Smooth muscle cell (in vitro differentiated cells): ENCODE results near the gene PTPRN2. TPM values are rescaled to one million over a fixed set of nuclear protein-coding genes. Genes with fewer than 3 reads are reported as not detected.

ENCODE experiments used
- DNase-seq: peaks from one replicate; lab custom pipeline; 2025; ENCODE audit not compliant: unreplicated experiment; lab: John Stamatoyannopoulos, UW
- H2AFZ ChIP-seq: fragments of 200-600 bp; sonication (generic); 2 replicates; pipeline ENCODE4 v1.6.0; 2016; ENCODE audit warnings: antibody characterized with exemption, low read depth, mild to moderate bottlenecking
- H3F3A ChIP-seq: fragments of 200-600 bp; sonication (generic); 2 replicates; pipeline ENCODE4 v1.6.0; 2017; ENCODE audit warnings: antibody characterized with exemption, low read depth
- H3K27ac ChIP-seq: fragments of 200-600 bp; sonication (generic); 2 replicates; pipeline ENCODE4 v1.5.1; 2016; ENCODE audit warnings: low read depth, mild to moderate bottlenecking
- H3K27me3 ChIP-seq: fragments of 200-600 bp; sonication (generic); 2 replicates; pipeline ENCODE4 v1.6.1; 2016; ENCODE audit warnings: low read depth, mild to moderate bottlenecking
- H3K36me3 ChIP-seq: fragments of 200-600 bp; sonication (generic); 2 replicates; pipeline ENCODE4 v1.5.1; 2016; ENCODE audit warnings: low read depth
- H3K4me1 ChIP-seq: fragments of 200-600 bp; sonication (generic); 2 replicates; pipeline ENCODE4 v1.5.1; 2016; ENCODE audit warnings: low read depth
- H3K4me2 ChIP-seq: fragments of 200-600 bp; sonication (generic); 2 replicates; pipeline ENCODE4 v1.6.0; 2016; ENCODE audit warnings: mild to moderate bottlenecking
- H3K4me3 ChIP-seq: fragments of 200-600 bp; sonication (generic); 2 replicates; pipeline ENCODE4 v1.5.1; 2016; ENCODE audit warnings: mild to moderate bottlenecking
- H3K79me2 ChIP-seq: fragments of 200-600 bp; sonication (generic); 2 replicates; pipeline ENCODE4 v1.6.0; 2016; ENCODE audit warnings: low read depth, mild to moderate bottlenecking
- H3K9ac ChIP-seq: fragments of 200-600 bp; sonication (generic); 2 replicates; pipeline ENCODE4 v1.6.0; 2016; ENCODE audit warnings: low read depth
- H3K9me3 ChIP-seq: fragments of 200-600 bp; sonication (generic); replicated peaks from 2 replicates; pipeline ENCODE4 v1.5.1; 2016; ENCODE audit warnings: low read depth
- H4K20me1 ChIP-seq: fragments of 200-600 bp; sonication (generic); 2 replicates; pipeline ENCODE4 v1.6.0; 2016; ENCODE audit warnings: low read depth
- CTCF ChIP-seq: fragments of 200-600 bp; sonication (generic); IDR thresholded peaks from 2 replicates; pipeline ENCODE4 v1.5.1; 2017; ENCODE audit warnings: borderline replicate concordance, mild to moderate bottlenecking, antibody characterized with exemption; ENCODE audit not compliant: insufficient read depth, poor library complexity, severe bottlenecking
- WGBS: methylation state at CpG from one replicate; pipeline ENCODE4 v1.1.7; 2016; ENCODE audit warnings: low lambda C conversion rate; 5-methylcytosine and 5-hydroxymethylcytosine counted together
- polyA plus RNA-seq: library from polyadenylated mRNA; unstranded; fragments of >200 nt; fragmentation: Nextera tagmentation; extraction: Ambion mirVana; gene quantifications from 2 replicates; pipeline ENCODE4 v1.2.1, GENCODE V29; 2016
- total RNA-seq: library from RNA; depleted of rRNA; stranded (reverse); fragments of >200 nt; gene quantifications from 2 replicates; pipeline ENCODE4 v1.2.3, GENCODE V29; 2014

The PTPRN2 gene
- total and polyA plus RNA-seq, 2 experiments from 2014 or later, result 0.09 to 0.87 TPM

DNA sequence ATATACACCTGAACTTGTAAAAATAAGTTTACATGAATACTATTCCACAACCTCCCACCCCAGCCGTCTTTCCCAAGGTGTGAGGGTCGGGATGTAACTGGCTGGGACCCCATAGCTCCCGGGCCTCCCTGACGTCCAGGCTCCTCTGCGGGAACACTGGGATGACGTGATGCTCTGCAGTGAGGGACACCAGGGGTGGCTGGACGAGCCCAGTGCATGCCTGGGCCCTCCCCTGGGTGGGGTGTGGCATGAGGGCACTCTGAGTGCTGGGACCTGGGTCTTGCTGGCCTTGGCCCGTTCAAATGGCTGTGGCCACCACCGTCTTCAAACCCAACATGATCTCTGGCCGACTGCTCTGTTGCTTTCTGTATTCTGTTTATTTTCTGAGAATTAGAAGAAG is 1068.4 kb downstream of the PTPRN2 start:
- H3K4me3 ChIP-seq, result no peak overlapping the region

DNA sequence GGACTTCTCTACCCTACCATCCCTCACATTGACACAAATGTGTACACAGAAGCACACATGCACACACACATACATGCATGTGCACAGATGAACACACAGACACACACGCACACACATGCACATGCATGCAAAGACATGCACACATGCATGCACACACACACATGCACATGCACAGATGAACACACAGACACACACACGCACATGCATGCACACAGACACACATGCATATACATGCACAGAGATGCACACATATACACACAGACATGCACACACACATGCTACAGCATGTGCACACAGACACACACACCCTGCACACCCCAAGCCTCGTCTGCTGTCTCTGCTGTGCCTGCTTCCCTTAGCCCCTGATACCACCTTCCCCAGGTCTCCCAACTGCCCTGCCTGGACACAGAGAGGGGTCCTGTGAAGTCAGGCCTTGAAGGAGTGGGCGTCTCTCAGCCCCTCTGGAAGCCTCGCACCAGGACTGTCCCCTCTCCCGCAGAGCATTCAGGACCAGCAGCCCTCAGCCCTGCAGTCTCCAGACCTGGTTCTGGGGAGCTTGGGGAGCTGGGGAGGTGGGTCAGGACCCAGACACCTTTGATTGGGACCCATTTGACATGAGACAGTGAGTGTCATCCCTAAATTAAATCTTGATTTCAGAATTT is 1069.0 kb downstream of the PTPRN2 start:
- WGBS, result 91% methylated on average over 6 of the region's 6 CpGs
- Histone ChIP-seq H3K36me3 (no peaks in the 10 kb centered on the region), H4K20me1 (no peaks in the 10 kb centered on the region), H3K4me2 (no peak overlapping the region), H3K4me3 (no peak overlapping the region), H2AFZ (no peak overlapping the region), H3K9me3 (no peaks in the 10 kb centered on the region), H3K27ac (no peak overlapping the region), H3K79me2 (no peaks in the 10 kb centered on the region), H3K27me3 (no peaks in the 10 kb centered on the region), H3K9ac (no peak overlapping the region), H3F3A (no peaks in the 10 kb centered on the region), H3K4me1 (no peaks in the 10 kb centered on the region)
- no peak for TF ChIP-seq CTCF
- no peak for DNase-seq

More for the DNA sequence above, 1068.4 kb downstream of the PTPRN2 start:
- Histone ChIP-seq H4K20me1 (no peaks in the 10 kb centered on the region), H3K9me3 (no peaks in the 10 kb centered on the region), H2AFZ (no peak overlapping the region), H3K36me3 (no peaks in the 10 kb centered on the region), H3F3A (no peaks in the 10 kb centered on the region), H3K27me3 (no peaks in the 10 kb centered on the region), H3K79me2 (no peaks in the 10 kb centered on the region), H3K4me2 (no peak overlapping the region), H3K9ac (no peak overlapping the region), H3K4me1 (no peaks in the 10 kb centered on the region), H3K27ac (no peak overlapping the region)
- no peak for TF ChIP-seq CTCF
- no peak for DNase-seq
- 78% methylated on average over 10 of the region's 10 CpGs for WGBS

DNA sequence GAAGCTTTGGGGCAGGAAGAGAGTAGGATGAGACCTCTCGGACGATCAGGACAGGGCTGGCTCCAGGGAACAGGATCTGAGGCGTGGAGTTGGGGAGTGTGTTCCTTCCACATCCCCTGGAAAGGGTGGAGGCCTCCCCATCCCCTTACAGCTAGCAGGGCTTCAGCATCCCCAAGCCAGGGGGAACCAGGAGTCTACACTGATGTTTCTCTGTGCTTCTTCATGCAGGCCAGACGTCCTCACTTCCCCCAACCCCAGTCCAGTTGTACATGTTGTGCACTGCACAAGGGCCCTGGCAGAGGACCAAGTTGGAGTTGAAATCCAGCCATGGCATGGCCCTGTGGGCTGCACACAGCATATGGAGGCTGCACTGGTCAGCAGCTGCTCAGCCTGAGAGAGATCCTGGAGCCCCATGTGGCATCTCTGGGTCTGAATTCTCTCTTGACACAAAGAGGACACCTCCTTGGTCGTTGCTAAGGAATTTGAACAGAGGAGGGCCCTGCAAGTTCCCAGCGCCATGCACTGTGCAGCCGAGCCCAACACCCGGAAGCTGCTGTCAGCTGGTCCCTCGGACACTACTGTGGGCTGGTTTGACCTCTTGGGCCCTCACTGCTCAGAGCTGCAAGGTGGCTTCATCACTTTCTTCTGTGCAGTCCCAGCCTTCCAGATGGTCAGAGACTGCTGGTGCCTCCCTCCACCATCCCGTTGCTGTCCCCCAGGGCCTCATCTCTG is 1069.7 kb downstream of the PTPRN2 start:
- Histone ChIP-seq H3K4me2 (no peak overlapping the region), H4K20me1 (no peaks in the 10 kb centered on the region), H3K27me3 (no peaks in the 10 kb centered on the region), H3K4me1 (no peaks in the 10 kb centered on the region), H3K36me3 (no peaks in the 10 kb centered on the region), H3K4me3 (no peak overlapping the region), H3F3A (no peaks in the 10 kb centered on the region), H3K9ac (no peak overlapping the region), H2AFZ (no peak overlapping the region), H3K79me2 (no peaks in the 10 kb centered on the region), H3K27ac (no peak overlapping the region), H3K9me3 (no peaks in the 10 kb centered on the region)
- 85% methylated on average over 10 of the region's 10 CpGs for WGBS
- DNase-seq, result no peak
- no peak for TF ChIP-seq CTCF
